Uterus (tissue), 2 donors: Measurements from ENCODE around the gene PRKN.

ENCODE experiments used
- CTCF ChIP-seq, 4 experiments: fragments of 200-600 bp in 2 of 4; fragments of 450-650 bp in 2 of 4; sonication (generic) in 2 of 4; IDR thresholded peaks; one replicate each; pipeline ENCODE4 v1.5.1; 2016 to 2019; ENCODE audit warnings: antibody characterized with exemption in 4 of 4, mild to moderate bottlenecking in 2 of 4, moderate library complexity in 1 of 4
- POLR2A ChIP-seq, 2 donors: fragments of 450-650 bp; IDR thresholded peaks; one replicate each; pipeline ENCODE4 v1.6.1; 2016; ENCODE audit warnings: antibody characterized with exemption in 2 of 2, mild to moderate bottlenecking in 1 of 2, moderate library complexity in 1 of 2

GRCh38 chr6:161668665-161669064 lies 1058.9 kb downstream of the PRKN start:
- TF ChIP-seq POLR2A (IDR thresholded peaks at IDR 0.05) (no peak), CTCF (IDR thresholded peaks at IDR 0.05) (no peak)
